ENCODE results near the gene TMEM250.
"Not testable (repeated sequence)": the region's sequence is repeated elsewhere in the genome, so short reads cannot be mapped to it uniquely, and the experiment has no call there.

The TMEM250 gene

GRCh38 chr9:136104488-136104800 lies 14.2 kb downstream of the TMEM250 start:
- no peak for TF ChIP-seq CTCF (IDR thresholded peaks at IDR 0.05; ENCODE audit: low read depth, low read length)
- H3K4me3 ChIP-seq (ENCODE audit: low read depth, low read length) = no peak overlapping the region

GRCh38 chr9:136103651-136104487 lies 14.8 kb downstream of the TMEM250 start:
- no peak overlapping the region for H3K4me3 ChIP-seq (ENCODE audit: low read depth, low read length)
- no peak for TF ChIP-seq CTCF (IDR thresholded peaks at IDR 0.05; ENCODE audit: low read depth, low read length)

GRCh38 chr9:136101615-136102074 lies 17.0 kb downstream of the TMEM250 start:
- H3K4me3 ChIP-seq (ENCODE audit: low read depth, low read length) = not testable (repeated sequence)

- no peak overlapping the region for H3K4me3 ChIP-seq (ENCODE audit: low read depth, low read length)
- TF ChIP-seq CTCF (IDR thresholded peaks at IDR 0.05; ENCODE audit: low read depth, low read length) = no peak
Observed at GRCh38 chr9:136100700-136101614, 17.7 kb downstream of the TMEM250 start.

DNA sequence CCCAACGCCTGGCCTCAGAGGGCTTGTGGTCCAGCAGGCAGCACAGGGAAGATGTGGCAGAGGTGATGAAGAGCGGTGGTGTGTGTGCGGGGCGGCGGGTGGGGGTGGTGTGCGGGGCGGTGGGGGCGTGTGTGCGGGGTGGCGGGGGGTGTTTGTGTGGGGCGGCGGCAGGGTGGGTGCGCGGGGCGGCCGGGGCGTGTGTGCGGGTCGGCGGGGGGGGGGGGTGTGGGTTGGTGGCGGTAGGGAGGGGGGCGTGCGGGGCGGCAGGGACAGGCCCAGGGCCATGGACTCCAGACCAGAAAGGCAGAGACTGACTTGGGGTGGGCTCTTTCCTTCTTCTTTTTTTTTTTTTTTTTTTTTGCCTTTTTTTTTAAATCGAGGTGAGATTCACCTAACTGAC lies 19.1 kb downstream of the TMEM250 start:
- no peak for TF ChIP-seq CTCF (IDR thresholded peaks at IDR 0.05; ENCODE audit: low read depth, low read length)

DNA sequence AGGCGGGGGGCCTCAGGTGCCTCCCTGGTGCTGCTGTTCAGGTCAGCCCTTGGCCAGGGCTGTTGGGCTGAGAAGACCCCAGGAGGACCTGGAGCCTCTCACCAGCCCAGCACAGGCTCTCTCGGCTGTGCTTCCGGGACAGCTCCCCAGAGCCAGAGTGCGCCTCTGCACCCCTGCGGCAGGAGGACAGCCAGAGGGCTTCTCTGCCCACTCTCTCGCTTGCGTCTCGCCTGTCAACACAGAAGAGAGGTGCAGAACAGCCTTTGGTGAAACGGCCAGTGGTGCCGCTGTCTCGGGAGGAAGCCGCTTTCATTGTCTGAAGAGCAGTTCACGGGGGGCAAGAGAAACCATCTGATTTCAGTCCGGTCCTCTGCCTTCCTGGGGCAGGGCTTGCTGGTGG lies 19.8 kb downstream of the TMEM250 start:
- TF ChIP-seq CTCF (IDR thresholded peaks at IDR 0.05; ENCODE audit: low read depth, low read length) = no peak
- H3K4me3 ChIP-seq (ENCODE audit: low read depth, low read length) = no peak overlapping the region

More for the DNA sequence above, 19.1 kb downstream of the TMEM250 start:
- H3K4me3 ChIP-seq (ENCODE audit: low read depth, low read length) = no peak overlapping the region

DNA sequence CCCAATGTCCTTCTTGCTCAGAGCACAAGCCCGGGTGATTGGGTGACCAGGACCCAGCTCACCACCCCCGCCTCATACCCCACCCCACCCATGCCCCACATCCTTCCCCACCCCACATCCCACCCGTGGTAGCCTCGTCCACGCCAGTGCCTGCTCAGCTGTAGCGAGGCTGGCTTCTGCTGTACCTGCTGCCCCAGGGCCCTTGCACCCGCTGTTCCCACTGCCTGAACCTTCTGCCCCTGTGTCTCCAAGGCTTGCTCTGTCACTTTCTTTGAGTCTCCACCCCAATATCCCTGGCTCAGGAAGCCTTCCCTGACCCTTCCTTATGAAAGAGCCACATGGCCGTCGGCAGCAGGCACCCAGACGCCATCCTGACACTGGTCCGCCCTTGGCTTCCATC lies 20.5 kb downstream of the TMEM250 start:
- no peak overlapping the region for H3K4me3 ChIP-seq (ENCODE audit: low read depth, low read length)
- TF ChIP-seq CTCF (IDR thresholded peaks at IDR 0.05; ENCODE audit: low read depth, low read length) = no peak
